HepG2 (cell line): ENCODE results near the gene ASB16. TPM values are rescaled to one million over a fixed set of nuclear protein-coding genes. Genes with fewer than 3 reads are reported as not detected.

ENCODE experiments used
- ATAC-seq: fragments of 200-7000 bp; cut with Tn5 transposase; 3 replicates; pipeline ENCODE4 v1.9.1; 2020; ENCODE audit warnings: mild to moderate bottlenecking, moderate library complexity
- BruUV-seq: library from RNA; stranded (reverse); fragments of 400-500 nt; replicated peaks from 2 replicates; lab custom pipeline; 2021; lab: Mats Ljungman, UMichigan
- CTCF ChIA-PET: fragments of 300-600 bp; formaldehyde crosslinking; extraction: SDS; loops from one replicate; lab custom pipeline; 2021; ENCODE audit warnings: low total read pairs, inconsistent platforms, low intra/inter-chr PET ratio; lab: Yijun Ruan, JAX
- POLR2A ChIA-PET: fragments of 350-600 bp; sonication (Branson Sonifier 250); formaldehyde crosslinking; loops from one replicate; lab custom pipeline; 2020; ENCODE audit warnings: antibody characterized with exemption, inconsistent platforms; lab: Yijun Ruan, JAX
- DNase-seq: peaks from one replicate; pipeline ENCODE4 v3.0.0-alpha.2; 2015; ENCODE audit warnings: low spot score
- FAIRE-seq: peaks from 3 replicates; lab custom pipeline; 2011; peaks lifted over from hg19 to GRCh38; lab: Jason Lieb, UNC
- H2AFZ ChIP-seq: one replicate; pipeline ENCODE4 v1.6.1; 2011; ENCODE audit warnings: low read length, inconsistent platforms
- H3K27ac ChIP-seq: fragments of 300-600 bp; 3 replicates; pipeline ENCODE4 v1.8.0; 2011; ENCODE audit warnings: mixed run types, mild to moderate bottlenecking, mixed read lengths, low read length, inconsistent platforms; ENCODE audit not compliant: insufficient read depth; ENCODE audit errors: extremely low read length
- H3K27me3 ChIP-seq, 2 experiments: fragments of 200-600 bp in 1 of 2; 2 replicates in 1 of 2; 3 replicates in 1 of 2; pipeline versions ENCODE4 v1.6.0 to v1.8.0; 2011; ENCODE audit warnings: low read length in 2 of 2, mild to moderate bottlenecking in 2 of 2, moderate library complexity in 2 of 2, inconsistent platforms in 1 of 2; ENCODE audit not compliant: insufficient read depth in 2 of 2, control insufficient read depth in 1 of 2
- H3K36me3 ChIP-seq, 2 experiments: fragments of 200-600 bp in 1 of 2; replicated peaks in 1 of 2; 2 replicates in 1 of 2; 3 replicates in 1 of 2; pipeline versions ENCODE4 v1.5.1 to v1.8.0; 2011; ENCODE audit warnings: low read length in 2 of 2, inconsistent platforms in 1 of 2; ENCODE audit not compliant: insufficient read depth in 2 of 2, control insufficient read depth in 1 of 2
- H3K4me1 ChIP-seq: 2 replicates; pipeline ENCODE4 v1.5.1; 2012; ENCODE audit warnings: low read length, inconsistent platforms; ENCODE audit not compliant: insufficient read depth
- H3K4me2 ChIP-seq: 2 replicates; pipeline ENCODE4 v1.6.0; 2011; ENCODE audit warnings: low read depth, low read length, inconsistent platforms
- H3K4me3 ChIP-seq, 3 experiments: fragments of 200-600 bp in 1 of 3; sonication (generic), shearing (Covaris generic) in 1 of 3; replicated peaks in 1 of 3; 2 replicates each; pipeline ENCODE4 v1.5.1; 2011 to 2016; ENCODE audit warnings: low read length in 3 of 3, inconsistent platforms in 2 of 3, low read depth in 2 of 3, mild to moderate bottlenecking in 2 of 3, control low read depth in 1 of 3, mixed read lengths in 1 of 3; ENCODE audit not compliant: insufficient read depth in 1 of 3
- H3K79me2 ChIP-seq: one replicate; pipeline ENCODE4 v1.6.1; 2011; ENCODE audit warnings: low read length, inconsistent platforms; ENCODE audit not compliant: insufficient read depth
- H3K9ac ChIP-seq: 2 replicates; pipeline ENCODE4 v1.6.0; 2011; ENCODE audit warnings: mild to moderate bottlenecking, low read depth, low read length, inconsistent platforms; ENCODE audit not compliant: insufficient read depth
- H3K9me3 ChIP-seq: 2 replicates; pipeline ENCODE4 v1.5.1; 2012; ENCODE audit warnings: mild to moderate bottlenecking, low read length
- H4K20me1 ChIP-seq: 2 replicates; pipeline ENCODE4 v1.6.0; 2011; ENCODE audit warnings: inconsistent platforms, mild to moderate bottlenecking, low read length, moderate library complexity; ENCODE audit not compliant: insufficient read depth
- AGO2 ChIP-seq: fragments of 200-400 bp; formaldehyde crosslinking; optimal IDR thresholded peaks from 2 replicates; pipeline ENCODE3; 2017; ENCODE audit warnings: mild to moderate bottlenecking, low read depth, low read length, moderate library complexity
- FOSL1 ChIP-seq: sonication (generic); formaldehyde crosslinking; IDR thresholded peaks from 2 replicates; pipeline ENCODE4 v1.9.0; 2021; ENCODE audit warnings: missing genetic modification reagents, borderline replicate concordance
- NFATC3 ChIP-seq: sonication (generic); formaldehyde crosslinking; IDR thresholded peaks from 2 replicates; pipeline ENCODE4 v1.5.1; 2020; ENCODE audit warnings: mild to moderate bottlenecking, missing genetic modification reagents
- ZBTB4 ChIP-seq: sonication (generic); formaldehyde crosslinking; IDR thresholded peaks from 2 replicates; pipeline ENCODE4 v1.4.0; 2020; ENCODE audit warnings: missing genetic modification reagents, mild to moderate bottlenecking, borderline replicate concordance
- WGBS: methylation state at CpG from one replicate; pipeline ENCODE4 v1.1.6; 2017; ENCODE audit warnings: low lambda C conversion rate; 5-methylcytosine and 5-hydroxymethylcytosine counted together
- in situ Hi-C: cut with HindIII; loops from 2 replicates; pipeline ENCODE4 v1.10.0; 2017; ENCODE audit warnings: low pct_unique_long_range_greater_than_20kb; ENCODE audit not compliant: extremely low pct_ligation_motif_present
- intact Hi-C: fragments of 100-400 bp; cut with micrococcal nuclease; formaldehyde crosslinking; loops from one replicate; pipeline ENCODE4 v1.10.0; 2022; ENCODE audit not compliant: unreplicated experiment
- polyA plus RNA-seq, 8 experiments: library from polyadenylated mRNA; depleted of rRNA in 3 of 8; stranded (reverse) in 7 of 8; unstranded in 1 of 8; fragments of >200 nt; fragmentation: Illumina TruSeq in 4 of 8; extraction: Trizol in 4 of 8; gene quantifications; 2 replicates each; pipeline versions ENCODE4 v1.2.1 to v1.2.3, GENCODE V29; 2011 to 2016; ENCODE audit warnings: low read depth in 4 of 8, missing spikeins in 1 of 8, mixed read lengths in 1 of 8; ENCODE audit not compliant: insufficient read depth in 1 of 8
- total RNA-seq, 5 experiments: library from RNA; depleted of rRNA; stranded (reverse); fragments of >200 nt; fragmentation: Illumina TruSeq; extraction: Trizol; gene quantifications; 2 replicates each; pipeline ENCODE4 v1.2.3, GENCODE V29; 2016; ENCODE audit warnings: low read depth in 1 of 5

ASB16 gene
- total and polyA plus RNA-seq, 2 of the 13 experiments (the other 11 are each of a cell fraction or from before 2014, with no cell fraction given) = 0.07 TPM; not detected in 1

GRCh38 chr17:44197107-44197506 lies 26.6 kb downstream of the ASB16 start:
- Histone ChIP-seq H3K4me3 (no peak overlapping the region), H3K36me3 (peaks cover 19 to 45% of the 10 kb centered on the region in 2 experiments), H3K4me2 (no peak overlapping the region), H3K27me3 (no peaks in the 10 kb centered on the region; a peak in 1 of 5 replicates), H4K20me1 (0 out of 2 replicates have a peak, but pooled peaks cover 7% of the 10 kb centered on the region), H3K9me3 (no peaks in the 10 kb centered on the region), H3K9ac (no peak overlapping the region), H3K4me1 (peaks cover 23% of the 10 kb centered on the region), H2AFZ (no peak overlapping the region), H3K79me2 (peaks cover 19% of the 10 kb centered on the region), H3K27ac (no peak overlapping the region)
- ChIA-PET POLR2A (interaction anchor here (1.6 to 4.1 kb wide), 2 partner anchors 12 to 21 kb away, joined by 6 to 71 read pairs; partner anchors contain the start of gene TMUB2), CTCF (no interaction called here)
- ATAC-seq (no peak), FAIRE-seq (no peak), DNase-seq (no peak)
- in situ Hi-C loops = no loop called here
- no TSS peak for BruUV-seq
- 96% methylated on average over 15 of the region's 15 CpGs for WGBS
- TF ChIP-seq NFATC3 (no peak), ZBTB4 (no peak), AGO2 (peak; percentile 47), FOSL1 (CRISPR knock-in tag) (no peak)
- intact Hi-C loops = no loop called here
